ENCODE results near the gene DCLK1. TPM values are rescaled to one million over a fixed set of nuclear protein-coding genes. Genes with fewer than 3 reads are reported as not detected.

DCLK1 gene
- total RNA-seq, 4 donors from 2014 or later: 3.8 to 10.0 (median 8.2) TPM

DNA sequence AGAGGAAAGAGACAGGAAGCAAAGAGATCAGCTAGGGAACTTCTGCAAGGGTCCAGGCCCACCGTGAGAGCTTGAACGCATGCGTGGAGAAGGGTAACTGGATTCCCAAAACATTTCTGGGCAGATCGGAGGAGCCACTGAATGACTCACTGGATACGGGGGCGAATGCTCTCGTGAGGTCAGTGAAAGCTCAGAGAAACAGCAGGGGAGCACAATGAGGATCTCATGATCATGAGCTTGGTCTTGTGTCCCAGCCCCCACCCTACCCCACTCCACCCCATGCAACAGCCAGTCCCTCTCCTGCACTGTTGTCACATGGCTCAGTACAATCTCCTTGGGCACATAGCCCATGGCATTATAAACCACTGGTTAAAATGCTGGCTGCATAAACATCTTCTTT lies 40.6 kb downstream of the DCLK1 start:
- intact Hi-C loops (cut with DNase I; ENCODE audit: low total_unique reads): no loop called here
- Histone ChIP-seq H3K27me3 (no peaks in the 10 kb centered on the region), H3K27ac (no peak overlapping the region), H3K4me3 (no peak overlapping the region), H3K4me1 (peaks cover 0 to 5% of the 10 kb centered on the region in 2 donors), H3K9me3 (no peaks in the 10 kb centered on the region), H3K36me3 (no peaks in the 10 kb centered on the region)
- in situ Hi-C loops (cut with MboI; ENCODE audit: low sequenced_read_pairs in 4 of 4): no loop called here
- TF ChIP-seq CTCF (IDR thresholded peaks at IDR 0.05 in 4 of 5, conservative IDR thresholded peaks at IDR 0.05 in 1 of 5) (no peak), POLR2A (IDR thresholded peaks at IDR 0.05) (no peak)
- no peak for ATAC-seq
- DNase-seq: no peak

GRCh38 chr13:36089130-36089647 lies 42.0 kb downstream of the DCLK1 start:
- peaks cover 0 to 6% of the 10 kb centered on the region in 2 donors for H3K4me1 ChIP-seq
- in situ Hi-C loops (cut with MboI; ENCODE audit: low sequenced_read_pairs in 4 of 4) (no loop called here), intact Hi-C loops (cut with DNase I; ENCODE audit: low total_unique reads) (no loop called here)
- H3K9me3 ChIP-seq: no peaks in the 10 kb centered on the region
- TF ChIP-seq POLR2A (IDR thresholded peaks at IDR 0.05) (no peak), CTCF (IDR thresholded peaks at IDR 0.05 in 4 of 5, conservative IDR thresholded peaks at IDR 0.05 in 1 of 5) (no peak)
- H3K36me3 ChIP-seq: no peaks in the 10 kb centered on the region
- H3K4me3 ChIP-seq: no peak overlapping the region
- H3K27me3 ChIP-seq: no peaks in the 10 kb centered on the region
- DNase-seq: peak in 1 of 2 donors; percentile 20
- peak in 1 of 2 donors; percentile 45 for ATAC-seq
- peak overlapping the region in 2 of 4 donors; percentile 2 to 15 for H3K27ac ChIP-seq

GRCh38 chr13:36088463-36088862 lies 42.7 kb downstream of the DCLK1 start:
- in situ Hi-C loops (cut with MboI; ENCODE audit: low sequenced_read_pairs in 4 of 4): no loop called here
- no peaks in the 10 kb centered on the region for H3K36me3 ChIP-seq
- H3K27me3 ChIP-seq: no peaks in the 10 kb centered on the region
- peak overlapping the region in 1 of 4 donors; percentile 2 for H3K27ac ChIP-seq
- no peak for ATAC-seq
- no peak overlapping the region for H3K4me3 ChIP-seq
- intact Hi-C loops (cut with DNase I; ENCODE audit: low total_unique reads): no loop called here
- no peaks in the 10 kb centered on the region for H3K9me3 ChIP-seq
- DNase-seq: no peak
- no peak for TF ChIP-seq CTCF (IDR thresholded peaks at IDR 0.05 in 4 of 5, conservative IDR thresholded peaks at IDR 0.05 in 1 of 5)
- TF ChIP-seq POLR2A (IDR thresholded peaks at IDR 0.05): no peak
- peaks cover 0 to 12% of the 10 kb centered on the region in 2 donors for H3K4me1 ChIP-seq

DNA sequence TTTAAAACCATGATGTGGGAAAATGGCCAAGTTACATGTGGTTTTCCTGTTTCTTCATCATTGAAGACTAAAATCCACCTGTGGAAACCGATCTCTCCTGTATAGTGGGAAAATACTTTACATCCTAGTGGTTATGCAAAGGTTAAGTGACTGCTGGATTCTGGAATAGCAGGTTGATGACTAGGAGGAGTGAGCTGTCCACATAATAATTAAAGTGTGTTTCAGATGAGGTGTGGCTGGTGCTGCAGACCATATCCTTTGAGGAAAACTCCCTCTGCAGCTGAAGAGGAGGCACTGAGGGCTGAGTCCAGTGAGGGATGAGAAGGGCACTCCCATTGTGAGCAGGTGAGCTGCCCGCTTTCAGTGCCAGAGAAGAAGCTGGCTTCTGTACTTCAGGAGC lies 43.2 kb downstream of the DCLK1 start:
- ATAC-seq (no peak), DNase-seq (no peak)
- in situ Hi-C loops (cut with MboI; ENCODE audit: low sequenced_read_pairs in 4 of 4): no loop called here
- Histone ChIP-seq H3K27me3 (no peaks in the 10 kb centered on the region), H3K4me1 (peaks cover under 1 to 17% of the 10 kb centered on the region in 2 donors), H3K27ac (no peak overlapping the region), H3K36me3 (no peaks in the 10 kb centered on the region), H3K9me3 (no peaks in the 10 kb centered on the region), H3K4me3 (no peak overlapping the region)
- intact Hi-C loops (cut with DNase I; ENCODE audit: low total_unique reads): no loop called here
- no peak for TF ChIP-seq CTCF (IDR thresholded peaks at IDR 0.05 in 4 of 5, conservative IDR thresholded peaks at IDR 0.05 in 1 of 5)

DNA sequence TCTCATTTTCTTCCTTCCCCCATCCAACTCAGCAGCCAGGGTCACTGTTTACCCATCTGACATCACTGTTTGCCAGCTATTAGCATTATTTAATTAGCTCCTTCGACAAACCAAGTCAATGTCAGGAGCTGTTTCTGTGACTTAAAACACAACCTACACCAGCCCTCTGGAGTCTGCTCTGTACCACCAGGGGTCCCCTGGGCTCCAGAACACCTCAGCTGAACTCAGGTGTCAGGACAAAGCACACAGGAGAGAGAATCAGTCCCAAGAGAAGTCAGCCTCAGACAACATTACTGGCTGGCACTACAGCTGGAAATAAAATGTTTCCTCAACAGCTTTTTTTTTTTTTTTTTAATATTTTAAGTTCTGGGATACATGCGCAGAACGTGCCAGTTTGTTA lies 45.1 kb downstream of the DCLK1 start:
- no peak overlapping the region for H3K27ac ChIP-seq
- no peak for ATAC-seq

More for the DNA sequence above, 45.1 kb downstream of the DCLK1 start:
- DNase-seq: no peak
- Histone ChIP-seq H3K27me3 (no peaks in the 10 kb centered on the region), H3K4me1 (peaks cover 8 to 21% of the 10 kb centered on the region in 2 donors), H3K36me3 (no peaks in the 10 kb centered on the region), H3K9me3 (no peaks in the 10 kb centered on the region), H3K4me3 (no peak overlapping the region)
- TF ChIP-seq POLR2A (IDR thresholded peaks at IDR 0.05) (no peak), CTCF (IDR thresholded peaks at IDR 0.05 in 4 of 5, conservative IDR thresholded peaks at IDR 0.05 in 1 of 5) (no peak)
- in situ Hi-C loops (cut with MboI; ENCODE audit: low sequenced_read_pairs in 4 of 4): no loop called here
- intact Hi-C loops (cut with DNase I; ENCODE audit: low total_unique reads): no loop called here

Measured in gastrocnemius medialis (tissue), 4 donors.